Measurements from ENCODE around the gene OTULIN. TPM values are rescaled to one million over a fixed set of nuclear protein-coding genes. Genes with fewer than 3 reads are reported as not detected.
A peak's percentile ranks its signal among the peaks of the same experiment; 100 is the strongest.

OTULIN gene
- polyA plus RNA-seq (ENCODE audit: insufficient read length in 4 of 4) = 10 to 100 TPM; 19.2 to 24.5 (median 23.0) TPM

DNA sequence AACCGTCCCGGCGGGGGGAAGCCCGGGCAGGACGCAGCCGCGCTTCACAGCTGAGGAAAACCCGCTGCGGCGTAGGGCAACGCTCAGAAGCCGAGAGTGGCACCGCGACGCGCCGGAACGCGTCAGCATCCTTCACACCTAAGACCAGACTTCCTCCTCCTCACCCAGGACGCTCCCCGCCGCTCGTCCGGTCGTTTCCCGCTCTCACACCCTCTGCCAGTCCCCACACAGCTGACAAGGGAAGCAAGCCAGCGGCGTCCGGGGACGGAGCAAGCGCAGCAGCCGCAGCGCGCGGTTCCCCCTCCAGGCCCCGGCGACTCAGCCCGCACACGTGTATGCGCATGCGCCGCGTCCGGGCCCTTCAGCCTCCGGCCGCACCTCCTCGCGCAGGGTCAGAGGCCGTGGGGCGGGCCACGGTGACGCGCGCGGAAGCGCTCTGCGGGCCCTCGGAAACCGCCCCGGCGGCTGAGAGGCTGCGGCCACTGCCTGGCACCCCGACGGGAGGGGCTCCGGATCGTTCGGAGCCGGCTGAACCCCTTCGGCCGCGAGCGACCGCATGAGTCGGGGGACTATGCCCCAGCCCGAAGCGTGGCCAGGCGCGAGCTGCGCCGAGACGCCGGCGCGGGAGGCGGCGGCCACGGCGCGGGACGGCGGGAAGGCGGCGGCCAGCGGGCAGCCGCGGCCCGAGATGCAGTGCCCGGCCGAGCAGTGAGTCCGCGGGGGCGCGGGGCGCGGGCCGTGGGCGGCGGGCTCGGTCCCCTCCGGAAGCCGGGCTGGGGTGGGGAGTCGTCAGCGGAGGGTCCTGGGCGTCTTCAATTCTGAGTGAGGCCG, at the start of gene OTULIN:
Gene OTULIN (plus strand): TSS at position 449 of the 831 bp plus-strand sequence. CDS start 108 bp downstream, at position 557.
- peak; percentile 81 to 96 (median 84) for DNase-seq (ENCODE audit: low read depth in 4 of 4, low spot score in 3 of 4)

DNA sequence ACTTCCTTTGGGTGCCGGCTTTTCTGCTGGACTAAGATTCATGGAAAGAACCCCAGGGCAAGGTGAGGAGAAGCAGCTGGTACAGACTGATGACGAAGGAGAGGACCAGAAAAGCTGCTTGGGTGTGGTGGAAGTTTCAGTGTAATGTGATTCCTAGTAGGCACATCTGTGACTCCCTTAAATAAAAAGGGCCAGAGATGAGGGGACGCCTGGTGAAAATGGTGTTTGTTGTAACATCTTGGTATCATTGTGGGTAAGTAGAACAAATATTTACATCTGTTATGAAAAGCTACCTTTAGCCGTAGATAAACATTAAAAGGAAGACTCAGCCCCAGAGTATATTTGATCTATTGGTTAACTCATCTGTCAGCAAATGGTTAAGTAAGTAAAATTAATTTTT, 49.2 kb upstream of the OTULIN start:
- DNase-seq (ENCODE audit: low read depth in 4 of 4, low spot score in 3 of 4) = no peak

DNA sequence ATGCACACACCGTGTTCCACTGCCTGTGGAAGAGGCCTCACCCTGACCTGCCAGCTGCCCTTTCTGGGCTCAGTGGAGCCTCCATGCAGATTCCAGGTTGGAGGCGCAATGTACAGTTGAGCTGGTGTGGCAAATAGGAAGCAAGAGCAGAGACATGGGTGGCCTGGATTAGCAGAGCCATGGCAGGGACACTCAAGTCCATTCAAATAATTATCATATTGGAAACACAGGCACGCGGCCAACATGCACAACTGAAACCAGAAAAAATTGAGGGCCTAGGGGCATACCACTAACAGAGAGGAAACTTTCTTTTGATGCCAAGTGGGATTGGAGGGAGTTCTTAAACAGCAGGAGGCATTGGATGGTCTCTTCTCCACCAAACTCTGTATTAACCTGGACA, 47.1 kb upstream of the OTULIN start:
- DNase-seq (ENCODE audit: low read depth in 4 of 4, low spot score in 3 of 4) = no peak

DNA sequence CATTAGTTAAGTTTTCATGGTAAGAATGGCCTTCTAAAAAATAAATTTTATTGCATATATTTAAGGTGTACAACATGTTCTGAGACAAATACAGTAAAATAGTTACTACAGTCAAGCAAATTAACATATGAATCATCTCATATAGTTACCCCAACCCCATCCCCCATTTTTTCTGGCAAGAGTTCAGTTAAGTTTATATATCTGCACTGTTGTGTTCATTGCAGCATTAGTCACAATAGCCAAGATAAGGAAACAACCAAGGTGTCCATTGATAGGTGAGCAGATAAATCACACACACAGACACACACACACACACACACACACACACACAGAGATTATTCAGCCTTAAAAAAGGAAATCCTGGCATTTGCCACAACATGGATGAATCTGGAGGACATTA, 37.2 kb upstream of the OTULIN start:
- no peak for DNase-seq (ENCODE audit: low read depth in 4 of 4, low spot score in 3 of 4)

DNA sequence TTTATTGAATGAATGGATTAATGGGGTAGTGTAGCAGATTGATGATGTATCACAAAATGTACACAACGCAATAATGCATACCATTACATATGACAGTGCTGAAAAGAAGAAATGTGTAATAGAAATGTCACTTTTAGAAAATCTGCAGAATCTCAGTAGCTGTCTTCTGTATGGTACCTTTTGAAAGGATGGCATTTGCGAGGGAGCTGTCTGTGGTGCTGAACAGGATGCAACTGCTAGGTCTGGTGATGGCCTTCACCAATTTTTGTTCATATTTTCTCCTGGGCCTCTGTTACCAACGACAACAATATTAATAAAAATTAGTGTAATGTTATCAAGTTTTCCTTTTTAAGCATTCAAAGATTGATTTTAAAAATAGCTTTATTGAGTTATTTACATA, 36.2 kb upstream of the OTULIN start:
- DNase-seq (ENCODE audit: low read depth in 4 of 4, low spot score in 3 of 4) = peak; percentile 16 to 45 (median 36)

DNA sequence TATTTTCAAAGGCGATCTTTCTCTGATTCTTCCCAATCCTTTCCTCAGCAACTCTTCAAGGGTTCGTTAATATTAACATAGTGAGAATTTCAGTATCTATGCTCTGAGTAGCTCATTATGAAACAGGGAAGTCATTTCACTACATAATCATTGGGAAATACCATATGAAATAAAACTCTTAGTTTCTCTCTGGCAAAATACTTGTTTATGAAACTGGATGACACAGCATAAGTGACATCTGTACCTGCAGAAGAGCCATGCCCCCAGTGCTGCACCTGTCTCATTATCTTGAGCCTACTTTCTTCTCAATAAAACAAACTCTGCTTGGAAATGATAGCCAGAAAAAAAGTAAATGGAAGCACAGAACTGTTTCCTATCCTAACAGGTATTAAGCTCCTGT, 33.8 kb upstream of the OTULIN start:
- DNase-seq (ENCODE audit: low read depth in 4 of 4, low spot score in 3 of 4) = no peak

DNA sequence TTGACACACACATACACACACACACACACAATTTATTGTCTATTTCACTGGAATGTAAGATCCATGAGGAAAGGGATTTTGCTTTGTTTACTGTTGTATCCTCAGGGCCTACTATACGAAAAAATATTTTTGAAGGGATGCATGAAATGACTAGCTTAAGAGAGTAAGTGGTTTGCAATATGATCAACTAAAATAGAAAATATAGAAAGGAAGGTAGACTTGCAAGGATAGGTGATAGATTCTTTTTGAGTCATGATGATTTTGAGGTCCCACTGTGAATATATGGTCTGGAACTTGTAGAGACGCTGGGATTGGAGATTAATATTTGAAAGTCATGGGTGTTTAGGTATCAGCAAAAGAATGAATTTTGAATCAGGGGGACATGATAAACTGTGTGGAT, 28.9 kb upstream of the OTULIN start:
- no peak for DNase-seq (ENCODE audit: low read depth in 4 of 4, low spot score in 3 of 4)

DNA sequence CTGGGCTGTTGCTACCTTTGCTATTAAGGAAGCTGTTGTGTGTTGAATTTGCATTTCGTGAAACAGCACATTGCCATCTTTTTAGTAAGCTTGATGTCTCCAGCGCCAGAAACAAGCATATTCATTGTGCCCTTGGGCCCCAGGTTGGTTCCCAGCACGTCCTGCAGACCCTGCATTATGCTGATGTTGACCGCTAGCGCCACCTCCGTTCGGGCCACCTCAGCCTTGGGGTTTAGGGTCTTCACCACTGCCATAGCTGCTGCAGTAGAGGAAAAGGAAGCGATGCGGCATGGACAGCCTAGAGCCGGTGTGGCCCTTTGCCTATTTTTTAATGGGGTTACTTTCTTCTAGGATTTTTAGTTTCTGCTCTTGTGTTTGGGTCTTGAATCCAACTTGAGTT, 23.8 kb upstream of the OTULIN start:
- no peak for DNase-seq (ENCODE audit: low read depth in 4 of 4, low spot score in 3 of 4)

DNA sequence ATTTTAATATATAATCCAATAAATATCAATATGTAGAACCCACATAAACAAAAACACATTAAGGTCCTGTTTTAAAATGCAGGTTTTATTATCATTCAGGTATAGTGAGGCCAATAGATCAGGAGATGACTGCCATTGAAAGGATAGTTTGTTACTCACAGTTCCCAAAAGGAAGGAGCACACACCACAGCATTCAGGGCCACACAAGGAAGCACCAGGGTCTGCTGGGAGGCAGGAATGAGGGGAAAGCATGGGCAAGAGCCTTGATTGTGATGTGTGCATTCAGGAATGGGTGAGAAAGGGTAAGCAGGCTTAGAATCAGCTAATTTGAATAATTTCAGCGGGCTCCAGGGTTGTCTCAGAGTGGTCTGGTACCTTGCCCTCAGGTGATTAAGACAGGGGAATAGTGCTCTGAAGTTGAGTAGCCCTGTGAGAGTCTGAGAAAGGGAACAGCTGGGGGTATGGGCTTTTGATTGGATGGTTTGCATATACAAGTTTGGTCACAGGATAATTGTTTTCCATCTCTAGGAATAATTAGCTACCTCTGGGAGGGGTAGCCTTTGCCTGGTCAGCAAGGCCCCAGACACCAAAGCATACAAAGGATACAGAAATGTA, 19.8 kb upstream of the OTULIN start:
- no peak for DNase-seq (ENCODE audit: low read depth in 4 of 4, low spot score in 3 of 4)

DNA sequence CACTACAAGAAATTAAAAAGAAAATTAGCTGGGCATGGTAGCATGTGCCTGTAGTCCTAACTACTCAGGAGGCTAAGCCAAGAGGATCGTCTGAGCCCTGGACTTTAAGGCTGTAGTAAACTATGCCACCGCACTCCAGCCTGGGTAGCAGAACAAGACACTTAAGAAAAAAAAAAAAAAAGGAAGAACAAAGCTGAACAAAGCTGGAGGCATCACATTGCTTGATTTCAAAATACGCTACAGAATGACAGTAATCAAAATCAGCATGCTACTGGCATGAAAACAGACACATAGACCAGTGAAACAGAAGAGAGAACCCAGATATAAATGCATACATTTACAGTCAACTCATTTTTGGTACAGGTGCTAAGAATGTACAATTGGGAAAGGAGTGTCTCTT, 14.5 kb upstream of the OTULIN start:
- DNase-seq (ENCODE audit: low read depth in 4 of 4, low spot score in 3 of 4) = no peak

DNA sequence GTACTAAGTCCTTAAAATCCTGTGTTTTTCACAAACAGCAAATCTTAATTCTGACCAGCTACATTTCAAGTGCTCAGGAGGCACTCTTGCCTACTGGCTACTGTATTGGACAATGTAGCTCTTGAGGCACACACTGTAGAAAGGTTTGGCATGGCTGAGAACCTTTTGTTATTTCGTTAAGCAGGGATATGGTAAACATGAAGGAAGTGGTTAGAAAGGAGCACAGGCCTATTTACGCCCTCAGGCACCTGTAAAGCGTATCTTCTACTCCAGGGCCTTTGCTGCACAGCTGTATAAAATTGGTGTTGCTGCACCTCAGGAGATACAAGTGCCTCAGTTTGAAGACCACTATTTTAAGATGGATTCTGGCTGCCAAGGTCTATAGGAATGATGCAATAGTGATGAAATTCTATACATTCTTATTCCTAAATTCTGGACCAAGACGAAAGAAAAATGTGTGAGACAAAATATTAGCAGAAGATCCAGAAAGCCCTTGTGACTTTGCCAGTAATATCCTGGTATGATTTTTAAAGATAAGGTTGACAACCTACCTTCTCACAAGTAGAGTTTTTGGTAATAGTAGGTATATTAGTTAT, 9.3 kb upstream of the OTULIN start:
- no peak for DNase-seq (ENCODE audit: low read depth in 4 of 4, low spot score in 3 of 4)

DNA sequence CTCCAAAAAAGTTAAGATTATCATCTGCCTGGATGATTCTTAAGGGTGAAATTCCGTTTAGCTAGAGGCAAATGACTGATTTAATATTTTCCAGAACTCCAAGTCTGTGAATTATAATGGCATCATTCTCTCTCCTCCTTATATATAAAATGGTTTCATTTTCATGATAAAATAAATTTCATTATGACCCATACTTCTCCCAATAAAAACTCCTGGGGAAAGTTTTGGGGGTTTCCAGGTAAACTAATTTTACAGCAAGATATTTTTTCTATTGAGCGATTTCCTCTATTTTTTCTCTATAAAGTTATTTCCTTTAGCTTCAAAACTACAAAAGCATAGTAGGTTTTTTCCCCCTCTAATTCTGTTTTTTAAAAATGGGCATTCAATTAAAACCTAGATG, 7.6 kb upstream of the OTULIN start:
- DNase-seq (ENCODE audit: low read depth in 4 of 4, low spot score in 3 of 4) = no peak

DNA sequence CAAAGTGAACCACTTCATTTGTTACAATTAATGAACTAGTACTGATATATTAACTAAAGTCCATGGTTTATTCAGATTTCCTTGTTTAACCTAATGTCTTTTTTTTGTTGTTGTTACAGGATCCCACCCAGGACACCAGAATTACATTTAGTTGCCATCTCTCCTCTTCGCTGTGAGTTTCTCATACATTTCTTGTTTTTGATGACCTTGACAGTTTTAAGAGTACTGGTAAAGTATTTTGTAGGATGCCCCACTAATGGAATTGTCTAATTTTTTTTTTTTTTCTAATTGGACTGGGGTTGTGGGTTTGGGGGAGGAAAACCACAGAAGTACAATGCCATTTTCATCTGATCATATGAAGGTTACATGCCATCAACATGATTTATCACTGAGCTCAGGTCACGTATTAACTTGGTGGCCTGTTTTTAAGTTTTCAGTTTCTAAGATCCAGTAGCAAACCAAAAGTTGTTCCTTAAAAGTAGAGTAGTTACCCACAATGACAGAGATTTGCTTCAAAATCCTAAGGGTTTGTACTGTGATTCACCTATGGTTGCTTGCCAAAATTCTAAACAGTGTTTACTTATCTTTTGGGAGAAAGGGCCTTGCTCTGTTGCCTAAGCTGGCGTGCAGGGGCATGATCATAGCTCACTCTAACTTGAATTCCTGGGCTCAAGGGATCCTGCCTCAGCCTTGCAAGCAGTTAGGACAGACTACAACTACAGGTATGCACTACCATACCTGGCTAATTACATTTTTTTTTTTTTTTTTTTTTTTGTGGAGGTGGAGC, 4.5 kb upstream of the OTULIN start:
- DNase-seq (ENCODE audit: low read depth in 4 of 4, low spot score in 3 of 4) = no peak

DNA sequence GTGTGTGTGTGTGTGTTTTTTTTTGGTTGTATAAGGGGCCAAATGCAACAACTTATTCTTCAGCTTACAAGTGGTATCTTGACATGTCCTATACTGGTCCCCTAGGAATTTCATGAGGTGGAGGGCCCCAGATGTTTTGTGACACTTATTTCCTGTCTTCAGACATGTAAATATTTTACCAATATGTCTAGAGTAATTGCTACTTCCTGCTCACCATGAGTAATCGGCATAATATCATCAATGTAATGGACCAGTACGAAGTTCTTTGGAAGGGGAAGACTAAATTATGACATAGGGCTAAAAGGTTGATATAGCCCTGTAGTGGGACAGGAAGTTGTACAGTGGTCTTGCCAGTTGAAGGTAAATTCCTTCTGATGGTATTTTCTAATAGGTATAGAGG, 3.7 kb upstream of the OTULIN start:
- DNase-seq (ENCODE audit: low read depth in 4 of 4, low spot score in 3 of 4) = no peak

DNA sequence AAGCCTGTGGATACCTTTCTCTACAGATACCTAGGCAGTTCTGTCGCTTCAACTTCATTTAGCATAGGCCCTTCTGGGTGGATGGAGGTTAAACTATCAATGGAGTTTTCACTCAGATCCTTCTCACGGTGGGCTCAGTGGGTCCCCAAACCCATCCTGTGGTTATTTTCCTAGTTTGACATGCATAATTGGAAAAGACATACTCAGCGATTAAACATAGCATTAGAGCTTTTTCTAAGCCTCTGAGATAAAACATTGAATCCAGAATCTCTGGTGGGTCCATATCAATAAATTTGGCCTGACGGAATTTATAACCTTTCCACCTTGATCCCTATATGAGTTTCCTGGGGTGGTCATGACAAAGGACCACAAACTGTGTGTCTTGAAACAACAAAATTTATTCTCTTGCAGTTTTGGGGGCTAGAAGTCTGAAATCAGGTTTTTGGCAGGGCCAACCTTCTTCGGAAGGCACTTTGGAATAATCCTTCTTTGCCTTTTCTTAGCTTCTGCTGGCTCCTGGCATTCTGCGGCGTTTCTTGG, 1.7 kb upstream of the OTULIN start:
- DNase-seq (ENCODE audit: low read depth in 4 of 4, low spot score in 3 of 4) = no peak

DNA sequence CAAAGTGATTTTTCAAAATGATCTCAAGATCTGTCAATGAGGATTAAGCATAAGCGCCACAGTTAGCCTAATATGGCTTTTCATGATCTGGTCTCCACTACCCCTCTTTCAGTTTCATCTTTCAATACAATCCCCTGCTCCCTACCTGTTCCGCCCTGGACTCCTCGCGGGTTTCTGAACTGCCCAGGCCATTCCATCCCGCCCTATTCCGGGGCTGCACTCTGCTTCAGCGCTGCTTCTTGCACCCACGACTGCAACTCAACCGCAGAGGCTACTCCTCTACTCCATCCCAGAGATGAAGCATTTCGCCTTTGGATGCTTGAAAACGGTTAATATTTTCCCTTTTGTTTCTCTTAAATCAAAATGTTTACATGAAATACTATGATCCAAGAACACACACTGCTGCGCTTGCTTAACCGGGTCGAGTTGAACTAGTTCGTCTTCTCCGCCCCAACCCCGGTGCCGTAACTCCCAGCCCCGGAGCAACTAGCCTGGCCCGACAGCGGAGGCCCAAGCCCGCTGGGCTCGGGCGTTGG, 716 bp upstream of the OTULIN start:
- DNase-seq (ENCODE audit: low read depth in 4 of 4, low spot score in 3 of 4) = no peak

DNA sequence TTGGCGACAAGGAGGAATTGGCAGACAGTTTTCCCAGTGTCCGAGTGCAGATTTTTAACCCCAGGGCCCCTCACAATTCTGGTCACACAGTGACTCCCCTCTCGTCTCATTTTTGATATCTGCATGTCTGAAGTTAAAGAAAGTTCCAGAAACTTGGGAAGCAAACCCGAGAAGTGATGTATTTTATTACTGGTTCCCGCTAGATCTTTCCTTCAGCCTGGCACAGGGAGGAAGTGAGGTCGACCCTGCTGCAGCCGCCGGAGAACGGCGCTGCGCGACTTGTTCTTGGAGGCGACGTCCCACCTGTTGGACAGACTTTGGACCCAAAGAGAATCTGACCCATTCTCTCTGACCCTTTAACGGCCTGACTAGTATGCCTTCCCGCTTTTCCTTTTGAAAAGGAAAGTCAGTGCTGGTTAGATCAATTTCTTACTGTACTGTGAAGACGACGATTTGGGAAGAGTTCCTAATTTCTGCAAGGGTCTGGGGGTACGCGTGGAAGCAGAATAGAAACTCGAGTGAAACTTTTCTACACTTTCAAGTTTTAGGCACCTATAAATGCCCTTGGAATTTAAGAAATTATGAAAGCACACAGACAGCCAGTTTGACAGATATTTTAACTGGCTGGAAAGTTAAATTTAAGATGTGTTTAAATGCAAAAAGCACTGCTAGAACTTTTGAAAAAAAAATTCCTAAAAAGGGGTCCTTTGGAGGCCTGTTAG, 744 bp downstream of the OTULIN start:
- DNase-seq (ENCODE audit: low read depth in 4 of 4, low spot score in 3 of 4) = no peak

DNA sequence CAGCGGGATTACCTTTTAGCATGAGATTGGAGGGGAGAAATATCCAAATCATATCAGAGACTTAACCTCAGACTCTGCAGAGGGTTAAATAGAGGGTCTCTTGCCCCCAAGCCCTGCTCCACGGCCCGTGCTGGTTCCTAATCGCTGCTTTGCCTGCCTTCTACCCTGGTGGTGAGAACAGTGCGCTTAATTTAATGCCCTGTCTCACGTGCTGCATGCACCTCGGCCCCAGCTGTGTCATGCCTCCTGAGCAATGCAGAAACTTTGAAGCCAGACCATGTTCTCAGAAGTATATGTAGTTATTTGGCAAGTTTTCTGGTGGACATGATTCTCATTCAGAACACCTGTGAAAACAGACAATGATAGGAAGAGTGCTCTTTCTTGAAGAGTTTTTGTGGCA, 1.4 kb downstream of the OTULIN start:
- DNase-seq (ENCODE audit: low read depth in 4 of 4, low spot score in 3 of 4) = no peak

DNA sequence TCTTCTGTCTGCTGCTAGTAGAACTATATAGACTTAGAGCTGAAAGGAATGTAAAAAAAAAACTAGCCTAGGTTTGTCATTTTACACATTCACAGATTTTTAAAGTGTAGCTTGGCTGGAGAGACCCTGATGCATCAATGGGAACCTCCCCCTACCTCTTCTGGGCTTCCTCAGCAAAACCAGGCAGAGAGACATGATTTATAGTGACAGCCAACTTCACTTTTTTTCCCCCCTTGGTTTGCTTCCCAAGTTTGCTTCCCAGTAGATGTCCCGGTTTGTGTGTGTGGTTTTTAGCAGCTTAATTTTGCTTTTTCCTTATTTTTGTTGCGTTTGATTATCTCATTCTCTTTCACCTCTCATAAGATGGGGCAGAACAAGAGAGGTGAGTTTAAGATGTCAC, 1.8 kb downstream of the OTULIN start:
- DNase-seq (ENCODE audit: low read depth in 4 of 4, low spot score in 3 of 4) = no peak

DNA sequence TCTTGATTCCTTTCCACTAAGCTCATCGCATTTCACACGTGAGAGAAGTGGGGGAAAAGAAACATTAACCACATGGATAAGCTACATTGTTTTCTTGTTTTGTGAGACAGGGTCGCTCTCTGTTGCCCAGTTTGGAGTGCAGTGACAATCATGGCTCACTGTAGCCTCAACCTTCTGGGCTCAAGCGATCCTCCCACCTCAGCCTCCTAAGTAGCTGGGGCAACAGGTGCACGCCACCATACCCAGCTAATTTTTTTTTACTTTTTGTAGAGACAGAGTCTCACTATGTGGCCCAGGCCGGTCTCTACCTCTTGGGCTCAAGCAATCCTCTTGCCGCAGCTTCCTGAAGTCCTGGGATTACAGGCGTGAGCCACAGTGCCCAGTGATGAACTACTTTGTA, 2.8 kb downstream of the OTULIN start:
- DNase-seq (ENCODE audit: low read depth in 4 of 4, low spot score in 3 of 4) = no peak
